LNCAP (cell line): ENCODE measurements around the gene TMED4.

Source experiments
- TF ChIP-seq, protein P1 (sequence below): fragments of 450-650 bp; IDR thresholded peaks from 2 replicates; pipeline ENCODE4 v1.5.1; 2017; ENCODE audit warnings: mild to moderate bottlenecking

Gene TMED4

DNA sequence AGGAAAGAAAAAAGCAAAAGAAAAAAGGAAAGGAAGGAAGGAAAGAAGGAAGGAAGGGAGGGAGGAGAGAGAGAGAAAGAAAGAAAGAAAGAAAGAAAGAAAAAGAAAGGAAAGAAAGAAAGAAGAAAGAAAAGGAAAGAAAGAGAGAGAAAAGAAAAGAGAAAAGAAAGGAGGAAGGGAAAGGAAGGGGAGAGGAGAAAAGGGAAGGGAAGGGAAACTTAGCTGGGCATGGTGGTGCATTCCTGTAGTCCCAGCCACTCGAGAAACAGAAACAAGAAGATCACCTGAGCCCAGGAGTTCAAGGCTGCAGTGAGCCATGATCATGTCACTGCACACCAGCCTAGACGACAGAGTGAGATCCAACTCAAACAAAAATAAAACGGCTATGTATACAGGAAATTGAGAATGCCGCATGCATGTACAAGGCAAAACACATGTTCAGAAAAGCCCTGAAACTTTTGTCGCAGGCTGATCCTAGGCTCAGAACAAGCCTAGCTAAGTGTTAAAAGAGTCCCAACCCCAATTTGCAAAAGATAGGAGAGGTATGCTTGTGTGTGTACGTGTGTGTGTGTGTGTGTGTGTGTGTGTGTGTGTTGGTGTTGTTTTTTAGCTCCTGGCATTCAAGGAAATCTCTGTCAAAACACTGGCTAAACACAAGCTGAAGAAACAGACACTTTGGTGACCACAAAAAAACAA lies 34.3 kb downstream of the TMED4 start:
- TF ChIP-seq, protein P1, sequence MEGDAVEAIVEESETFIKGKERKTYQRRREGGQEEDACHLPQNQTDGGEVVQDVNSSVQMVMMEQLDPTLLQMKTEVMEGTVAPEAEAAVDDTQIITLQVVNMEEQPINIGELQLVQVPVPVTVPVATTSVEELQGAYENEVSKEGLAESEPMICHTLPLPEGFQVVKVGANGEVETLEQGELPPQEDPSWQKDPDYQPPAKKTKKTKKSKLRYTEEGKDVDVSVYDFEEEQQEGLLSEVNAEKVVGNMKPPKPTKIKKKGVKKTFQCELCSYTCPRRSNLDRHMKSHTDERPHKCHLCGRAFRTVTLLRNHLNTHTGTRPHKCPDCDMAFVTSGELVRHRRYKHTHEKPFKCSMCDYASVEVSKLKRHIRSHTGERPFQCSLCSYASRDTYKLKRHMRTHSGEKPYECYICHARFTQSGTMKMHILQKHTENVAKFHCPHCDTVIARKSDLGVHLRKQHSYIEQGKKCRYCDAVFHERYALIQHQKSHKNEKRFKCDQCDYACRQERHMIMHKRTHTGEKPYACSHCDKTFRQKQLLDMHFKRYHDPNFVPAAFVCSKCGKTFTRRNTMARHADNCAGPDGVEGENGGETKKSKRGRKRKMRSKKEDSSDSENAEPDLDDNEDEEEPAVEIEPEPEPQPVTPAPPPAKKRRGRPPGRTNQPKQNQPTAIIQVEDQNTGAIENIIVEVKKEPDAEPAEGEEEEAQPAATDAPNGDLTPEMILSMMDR, result no peak

DNA sequence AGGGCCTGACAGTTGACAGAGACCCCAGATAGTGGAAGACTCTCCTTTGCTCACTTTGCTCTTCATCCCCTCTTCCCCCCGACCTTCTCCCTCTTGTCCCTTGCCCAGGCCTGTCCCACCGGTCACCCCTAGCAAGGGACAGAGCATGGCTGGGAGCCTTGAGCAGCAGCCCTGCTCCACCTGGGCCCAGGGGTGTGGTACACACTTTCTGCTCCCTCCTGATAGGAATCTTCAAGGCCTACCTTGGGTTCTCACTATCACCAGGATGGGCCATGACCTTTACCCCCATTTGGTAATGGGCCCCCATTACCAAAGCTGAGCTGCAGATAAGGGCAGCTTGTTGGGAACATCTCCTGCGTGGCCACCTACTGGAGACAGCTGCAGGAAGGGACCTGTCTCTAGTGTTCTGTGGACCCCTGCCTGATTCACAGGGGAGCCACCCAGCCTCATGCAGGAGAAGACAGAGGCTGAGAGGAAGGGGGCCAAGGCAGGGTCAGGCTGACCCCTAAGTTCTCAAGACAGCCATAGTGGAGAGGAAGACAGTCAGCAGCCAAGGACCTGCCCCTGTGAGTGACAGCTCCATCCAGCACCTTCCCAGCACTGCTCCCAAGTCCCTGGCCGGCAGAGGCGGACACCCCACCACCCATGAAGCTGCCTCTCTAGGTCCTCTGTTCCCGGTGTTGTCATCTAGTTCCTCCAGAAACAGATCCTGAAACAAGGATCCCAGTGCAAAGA lies 40.0 kb downstream of the TMED4 start:
- TF ChIP-seq, protein P1, result no peak

DNA sequence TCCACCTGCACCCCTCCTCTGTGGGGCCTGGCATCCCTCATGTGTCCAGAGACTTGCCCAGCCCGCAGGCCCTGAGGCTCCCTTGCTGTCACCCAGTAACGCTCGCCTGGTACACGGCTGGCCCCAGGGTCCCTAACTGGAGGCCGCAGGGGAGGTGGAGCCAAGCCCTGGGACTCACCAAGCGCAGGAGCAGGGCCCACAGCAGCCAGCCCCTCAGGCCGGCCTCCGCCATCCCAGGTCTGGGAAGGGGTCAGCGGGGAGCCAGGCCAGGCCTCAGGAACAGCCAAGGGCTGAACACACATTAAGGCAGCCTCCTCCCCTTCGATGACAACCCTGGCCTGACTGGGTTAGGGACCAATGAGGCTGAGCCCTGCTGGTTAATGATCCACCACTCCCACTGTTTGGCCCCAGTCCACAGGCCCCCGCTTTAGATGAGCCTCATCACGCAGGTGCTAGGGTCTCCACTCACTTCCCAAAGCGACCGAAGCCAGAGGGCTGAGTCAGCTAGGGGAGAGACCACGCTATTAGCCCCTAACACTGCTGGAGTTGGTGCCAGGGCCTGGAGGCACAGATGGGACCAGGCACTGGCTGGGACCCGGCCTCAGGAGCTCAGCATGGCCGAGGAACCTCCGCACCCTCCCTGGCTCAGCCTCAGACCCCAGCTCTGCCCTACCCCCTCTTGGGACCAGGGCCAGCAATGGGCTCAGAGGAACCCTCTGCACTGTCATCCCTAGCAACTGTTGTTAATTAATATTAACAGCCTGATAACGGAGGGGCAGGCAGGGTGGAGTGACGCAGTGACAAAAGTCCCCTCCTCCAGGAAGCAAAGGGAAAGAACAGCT lies 40.8 kb downstream of the TMED4 start, which contains the start of gene NPC1L1:
TSS of gene NPC1L1 (minus strand) at position 303 of the 842 bp plus-strand sequence. CDS start at position 232, 71 bp downstream.
- TF ChIP-seq, protein P1, result no peak

DNA sequence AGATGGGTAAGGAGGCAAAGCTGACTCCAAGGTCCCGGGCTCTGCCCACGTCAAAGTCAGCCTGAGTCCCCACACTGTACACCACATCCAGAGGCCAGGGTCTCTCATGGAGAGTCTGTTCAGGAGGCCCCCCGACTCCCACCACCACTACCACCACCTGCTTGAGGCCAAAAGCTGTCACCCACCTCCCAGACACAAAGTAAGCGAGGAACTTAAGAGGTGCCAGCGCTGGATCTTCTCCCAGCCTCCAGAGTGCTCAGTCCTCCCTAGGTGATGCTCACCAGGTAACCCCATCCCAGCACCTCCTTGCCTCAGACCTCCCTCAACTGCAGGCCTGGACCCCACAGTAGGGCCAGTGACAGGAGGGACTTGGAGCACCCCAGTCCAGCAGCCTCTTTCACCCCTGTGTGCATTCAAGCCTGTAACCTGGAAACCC lies 41.4 kb downstream of the TMED4 start:
- TF ChIP-seq, protein P1, result no peak

DNA sequence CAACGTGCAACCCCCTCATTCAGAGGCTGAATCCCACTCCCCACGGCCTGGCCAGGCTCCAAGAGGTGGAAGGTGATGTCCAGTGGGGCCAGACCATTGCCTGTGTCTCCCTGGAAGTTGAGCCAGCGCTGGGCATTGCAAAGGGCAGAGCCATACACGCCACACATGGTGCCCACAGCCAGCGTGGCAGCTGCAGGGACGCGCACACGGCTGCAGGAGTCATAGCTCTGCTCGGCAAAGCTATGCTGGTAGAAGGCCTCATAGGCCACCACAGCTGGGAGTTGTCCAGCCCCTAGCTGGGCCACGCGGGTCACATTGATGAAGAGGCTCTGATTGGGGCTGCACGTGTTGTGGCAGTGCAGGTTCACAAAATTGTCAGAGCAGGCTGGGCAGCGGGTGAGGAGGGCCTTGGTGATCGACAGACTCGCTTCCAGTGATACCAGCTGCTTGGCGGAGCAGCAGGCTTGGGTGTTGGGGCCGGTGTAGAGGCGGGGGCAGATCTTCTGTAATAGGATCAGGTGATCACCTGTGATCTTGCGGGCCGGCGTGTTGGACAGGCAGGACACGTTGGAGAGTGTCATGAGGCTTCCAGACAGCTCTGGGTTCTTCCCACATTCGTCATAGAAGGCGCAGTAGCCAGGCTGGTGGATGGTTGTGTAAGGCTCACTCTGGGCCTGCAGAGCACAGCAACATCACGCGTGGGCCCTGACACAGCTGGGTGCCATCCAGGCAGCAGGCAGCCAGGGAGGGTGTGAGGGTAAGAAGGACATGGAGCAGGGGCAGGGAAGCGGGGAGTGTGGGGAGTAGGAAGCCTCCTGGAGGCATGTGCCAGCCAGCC lies 42.1 kb downstream of the TMED4 start:
- TF ChIP-seq, protein P1, result no peak

DNA sequence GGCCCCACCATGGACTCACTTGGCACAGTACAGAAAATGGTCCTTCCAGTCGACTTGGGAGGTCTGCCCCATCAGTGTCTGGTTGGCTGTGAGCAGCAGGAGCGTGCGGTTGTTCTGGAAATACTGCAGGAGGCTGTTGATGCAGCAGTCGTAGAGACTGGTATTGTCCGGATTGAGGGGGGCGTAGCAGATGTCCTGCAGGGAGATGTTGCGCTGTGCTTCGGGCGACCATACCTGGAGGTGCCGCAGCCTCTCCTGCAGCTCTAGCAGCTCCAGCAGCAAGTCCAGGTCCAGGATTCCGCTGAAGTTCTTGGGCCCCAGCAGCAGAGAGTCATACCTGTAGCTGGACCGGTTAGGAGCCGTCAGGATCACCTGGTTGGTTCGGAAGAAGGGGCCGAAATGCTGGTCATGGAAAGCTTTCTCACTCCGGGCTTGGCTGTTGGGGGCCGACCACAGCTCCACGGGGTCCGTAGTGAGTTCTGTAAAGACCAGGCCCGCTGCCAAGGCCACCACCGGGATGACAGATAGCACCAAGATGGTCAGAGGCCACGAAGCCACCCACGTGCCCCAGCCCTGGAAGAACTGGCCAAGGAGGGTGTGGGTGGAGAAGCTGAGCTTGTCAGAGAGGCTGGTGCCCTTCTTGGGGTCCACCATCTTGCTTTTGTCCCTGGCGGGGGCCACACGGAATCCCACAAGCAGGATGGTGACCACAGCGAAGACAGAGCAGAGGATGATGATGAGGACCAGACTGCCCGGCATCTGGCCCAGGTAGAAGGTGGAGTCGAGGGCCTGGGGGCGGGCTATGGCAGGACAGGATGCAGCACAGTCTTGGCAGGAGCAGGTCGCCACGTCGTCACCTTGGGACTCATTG lies 43.0 kb downstream of the TMED4 start:
- TF ChIP-seq, protein P1, result no peak
